SK-N-SH (cell line): ENCODE data around the gene MICAL2. TPM values are rescaled to one million over a fixed set of nuclear protein-coding genes. Genes with fewer than 3 reads are reported as not detected.
A peak's percentile ranks its signal among the peaks of the same experiment; 100 is the strongest.

ENCODE experiments used
- CTCF ChIA-PET: fragments of 300-600, 350-600 bp; formaldehyde crosslinking; extraction: SDS; loops from one replicate; lab custom pipeline; 2021; lab: Yijun Ruan, JAX
- POLR2A ChIA-PET: fragments of 350-600 bp; sonication (Branson Sonifier 250); formaldehyde crosslinking; extraction: SDS; loops from one replicate; lab custom pipeline; 2020; ENCODE audit warnings: antibody characterized with exemption, inconsistent platforms; lab: Yijun Ruan, JAX
- DNase-seq: peaks from one replicate; pipeline ENCODE4 v3.0.0; 2012
- H2AFZ ChIP-seq: fragments of 200-600 bp; sonication (generic); 2 replicates; pipeline ENCODE4 v1.8.1; 2016; ENCODE audit warnings: antibody characterized with exemption, mild to moderate bottlenecking, low read depth
- H3F3A ChIP-seq: fragments of 200-600 bp; sonication (generic); replicated peaks from 2 replicates; pipeline ENCODE3; 2016; ENCODE audit warnings: antibody characterized with exemption, mild to moderate bottlenecking; ENCODE audit not compliant: insufficient read depth
- H3K27ac ChIP-seq, 2 experiments: fragments of 200-500 bp in 1 of 2; fragments of 200-600 bp in 1 of 2; sonication (Bioruptor generic) in 1 of 2; sonication (generic), shearing (Covaris generic) in 1 of 2; 2 replicates each; pipeline versions ENCODE4 v1.5.1 to v1.6.1; 2014 to 2016; ENCODE audit warnings: low read depth in 2 of 2, inconsistent platforms in 1 of 2, low read length in 1 of 2, mild to moderate bottlenecking in 1 of 2, mixed read lengths in 1 of 2
- H3K27me3 ChIP-seq: fragments of 200-600 bp; sonication (generic), shearing (Covaris generic); 2 replicates; pipeline ENCODE4 v1.6.1; 2016; ENCODE audit warnings: mixed run types; ENCODE audit not compliant: insufficient read depth
- H3K36me3 ChIP-seq, 2 experiments: fragments of 200-500 bp in 1 of 2; fragments of 200-600 bp in 1 of 2; sonication (Bioruptor generic) in 1 of 2; sonication (generic) in 1 of 2; replicated peaks in 1 of 2; 2 replicates each; pipeline versions ENCODE3 to v1.5.1; 2014 to 2016; ENCODE audit warnings: low read length in 1 of 2, mild to moderate bottlenecking in 1 of 2; ENCODE audit not compliant: insufficient read depth in 2 of 2, control insufficient read depth in 1 of 2
- H3K4me1 ChIP-seq, 2 experiments: fragments of 200-500 bp in 1 of 2; fragments of 200-600 bp in 1 of 2; sonication (Bioruptor generic) in 1 of 2; sonication (generic), shearing (Covaris generic) in 1 of 2; 2 replicates each; pipeline versions ENCODE4 v1.5.1 to v1.6.1; 2014 to 2016; ENCODE audit warnings: low read depth in 1 of 2, low read length in 1 of 2, mixed run types in 1 of 2; ENCODE audit not compliant: insufficient read depth in 2 of 2, control insufficient read depth in 1 of 2
- H3K4me2 ChIP-seq: fragments of 200-600 bp; sonication (generic), shearing (Covaris generic); 2 replicates; pipeline ENCODE4 v1.6.1; 2017; ENCODE audit warnings: mixed run types
- H3K4me3 ChIP-seq, 2 experiments: fragments of 200-500 bp in 1 of 2; fragments of 200-600 bp in 1 of 2; sonication (Bioruptor generic) in 1 of 2; sonication (generic), shearing (Covaris generic) in 1 of 2; 2 replicates each; pipeline versions ENCODE4 v1.5.1 to v1.8.1; 2014 to 2016; ENCODE audit warnings: low read depth in 2 of 2, inconsistent platforms in 1 of 2, low read length in 1 of 2, mild to moderate bottlenecking in 1 of 2, mixed read lengths in 1 of 2, moderate library complexity in 1 of 2
- H3K79me2 ChIP-seq: fragments of 200-600 bp; sonication (generic); 2 replicates; pipeline ENCODE4 v1.8.1; 2017; ENCODE audit warnings: mild to moderate bottlenecking; ENCODE audit not compliant: insufficient read depth
- H3K9ac ChIP-seq: fragments of 200-600 bp; sonication (generic); 2 replicates; pipeline ENCODE4 v1.6.1; 2017; ENCODE audit warnings: mixed run types
- H3K9me2 ChIP-seq: fragments of 200-600 bp; sonication (generic); 2 replicates; pipeline ENCODE4 v1.6.1; 2017; ENCODE audit warnings: mixed run types
- H3K9me3 ChIP-seq: fragments of 200-600 bp; sonication (generic); 2 replicates; pipeline ENCODE4 v1.6.1; 2017; ENCODE audit warnings: mixed run types, mild to moderate bottlenecking, moderate library complexity
- H4K20me1 ChIP-seq: fragments of 200-600 bp; sonication (generic); 2 replicates; pipeline ENCODE4 v1.6.1; 2017; ENCODE audit warnings: mild to moderate bottlenecking, mixed run types; ENCODE audit not compliant: insufficient read depth
- CHD2 ChIP-seq: fragments of 150-350 bp; IDR thresholded peaks from 2 replicates; pipeline ENCODE4 v1.6.1; 2018; ENCODE audit warnings: low read length; ENCODE audit not compliant: partially characterized antibody
- EP300 ChIP-seq, 2 experiments: IDR thresholded peaks; 2 replicates each; pipeline versions ENCODE4 v1.4.0 to v1.6.1; 2012; ENCODE audit warnings: borderline replicate concordance in 1 of 2, low read depth in 1 of 2, low read length in 1 of 2
- FOXJ3 ChIP-seq: sonication (generic); formaldehyde crosslinking; IDR thresholded peaks from 2 replicates; pipeline ENCODE4 v1.5.1; 2020; ENCODE audit warnings: mild to moderate bottlenecking, missing genetic modification reagents
- MAX ChIP-seq: IDR thresholded peaks from 2 replicates; pipeline ENCODE4 v1.4.0; 2012; ENCODE audit warnings: low read depth
- MXI1 ChIP-seq: IDR thresholded peaks from 2 replicates; pipeline ENCODE4 v1.6.1; 2012; ENCODE audit warnings: mild to moderate bottlenecking, low read depth, low read length, improper control_type of control experiment
- POLR2AphosphoS5 ChIP-seq: IDR thresholded peaks from 2 replicates; pipeline ENCODE4 v1.6.1; 2012; ENCODE audit warnings: low read depth, low read length
- RAD21 ChIP-seq: IDR thresholded peaks from 2 replicates; pipeline ENCODE4 v1.6.1; 2012; ENCODE audit warnings: mild to moderate bottlenecking, low read length
- RFX5 ChIP-seq: IDR thresholded peaks from 2 replicates; pipeline ENCODE4 v1.6.1; 2012; ENCODE audit warnings: mild to moderate bottlenecking, improper control_type of control experiment, low read length
- RXRA ChIP-seq: IDR thresholded peaks from 2 replicates; pipeline ENCODE4 v1.4.0; 2012; ENCODE audit warnings: low read depth, mild to moderate bottlenecking, borderline replicate concordance
- SIN3A ChIP-seq: IDR thresholded peaks from 2 replicates; pipeline ENCODE4 v1.6.1; 2012; ENCODE audit warnings: low read depth, mild to moderate bottlenecking, low read length, moderate library complexity, borderline replicate concordance
- SMC3 ChIP-seq: IDR thresholded peaks from 2 replicates; pipeline ENCODE4 v1.6.1; 2012; ENCODE audit warnings: low read depth, low read length, improper control_type of control experiment
- TEAD4 ChIP-seq: IDR thresholded peaks from 2 replicates; pipeline ENCODE4 v1.4.0; 2012; ENCODE audit warnings: mild to moderate bottlenecking, borderline replicate concordance; ENCODE audit not compliant: insufficient read depth
- ZBTB33 ChIP-seq: IDR thresholded peaks from 2 replicates; pipeline ENCODE4 v1.4.0; 2012; ENCODE audit warnings: low read depth, borderline replicate concordance
- WGBS: methylation state at CpG from one replicate; pipeline ENCODE4 v1.1.6; 2017; ENCODE audit warnings: low lambda C conversion rate; 5-methylcytosine and 5-hydroxymethylcytosine counted together
- polyA plus RNA-seq, 3 experiments: library from polyadenylated mRNA; depleted of rRNA; stranded (reverse); fragments of >200 nt; gene quantifications; 2 replicates each; pipeline ENCODE4 v1.2.3, GENCODE V29; 2012

The MICAL2 gene
- polyA plus RNA-seq, 1 of the 3 experiments (the other 2 are of a cell fraction), result 54.6 TPM

GRCh38 chr11:12183827-12184620 lies 73.6 kb downstream of the MICAL2 start:
- POLR2A ChIA-PET, result no interaction called here
- Histone ChIP-seq H2AFZ (no peak overlapping the region), H3K9me2 (no peaks in the 10 kb centered on the region), H3K27ac (peak overlapping the region; percentile 58 to 99; a peak in 3 of 4 replicates), H3K4me1 (peaks cover 12 to 47% of the 10 kb centered on the region in 2 experiments), H3K9me3 (no peaks in the 10 kb centered on the region), H3K9ac (peak overlapping the region; percentile 79), H3K27me3 (no peaks in the 10 kb centered on the region), H3K36me3 (peaks cover 0 to 29% of the 10 kb centered on the region in 2 experiments), H4K20me1 (no peaks in the 10 kb centered on the region), H3K4me3 (no peak overlapping the region), H3F3A (peaks cover 37% of the 10 kb centered on the region), H3K79me2 (peaks cover 84% of the 10 kb centered on the region), H3K4me2 (peak overlapping the region; percentile 47; the same call in 1 of the 2 replicates)
- no peak for DNase-seq
- TF ChIP-seq CHD2, result no peak
- no peak for TF ChIP-seq SMC3
- no peak for TF ChIP-seq RAD21
- no peak for TF ChIP-seq EP300 (IDR thresholded peaks at IDR 0.05; ENCODE audit: borderline replicate concordance in 1 of 2, low read depth in 1 of 2, low read length in 1 of 2)
- no peak for TF ChIP-seq TEAD4
- CTCF ChIA-PET, result interaction anchor here (0.9 kb wide), 1 partner anchor 137 kb away, joined by 3 read pairs; no protein-coding TSS in a partner anchor
- 83% methylated on average over 12 of the region's 12 CpGs for WGBS

- no peak overlapping the region for H3K4me2 ChIP-seq
- peak overlapping the region; percentile 40 to 99; a peak in 3 of 4 replicates for H3K27ac ChIP-seq
- no peak overlapping the region for H3K4me3 ChIP-seq
- H4K20me1 ChIP-seq, result no peaks in the 10 kb centered on the region
- no peaks in the 10 kb centered on the region for H3K9me2 ChIP-seq
- POLR2A ChIA-PET, result no interaction called here
- peaks cover 84% of the 10 kb centered on the region for H3K79me2 ChIP-seq
- WGBS, result 93% methylated on average over 1 of the region's 1 CpG
- H3K27me3 ChIP-seq, result no peaks in the 10 kb centered on the region
- H3K4me1 ChIP-seq, result peaks cover 12 to 47% of the 10 kb centered on the region in 2 experiments
- peaks cover 0 to 34% of the 10 kb centered on the region in 2 experiments for H3K36me3 ChIP-seq
- TF ChIP-seq CHD2 (no peak), RFX5 (no peak), ZBTB33 (no peak), MXI1 (no peak), SIN3A (no peak), RXRA (no peak), FOXJ3 (CRISPR knock-in tag) (no peak), MAX (no peak), POLR2AphosphoS5 (no peak)
- TF ChIP-seq, all 33 proteins: peak for 0
- CTCF ChIA-PET, result interaction anchor here (0.6 kb wide), 1 partner anchor 44 kb away, joined by 3 read pairs; no protein-coding TSS in a partner anchor
- H3F3A ChIP-seq, result peaks cover 39% of the 10 kb centered on the region
- DNase-seq, result no peak
- H3K9ac ChIP-seq, result peak overlapping the region; percentile 79
- H3K9me3 ChIP-seq, result no peaks in the 10 kb centered on the region
- H2AFZ ChIP-seq, result no peak overlapping the region
Observed at GRCh38 chr11:12184699-12185098, 74.3 kb downstream of the MICAL2 start.
